Measurements from ENCODE around the gene RPE65. TPM values are rescaled to one million over a fixed set of nuclear protein-coding genes. Genes with fewer than 3 reads are reported as not detected.

RPE65 gene
- polyA plus RNA-seq, 2 donors: 0.01 TPM; not detected in 1

DNA sequence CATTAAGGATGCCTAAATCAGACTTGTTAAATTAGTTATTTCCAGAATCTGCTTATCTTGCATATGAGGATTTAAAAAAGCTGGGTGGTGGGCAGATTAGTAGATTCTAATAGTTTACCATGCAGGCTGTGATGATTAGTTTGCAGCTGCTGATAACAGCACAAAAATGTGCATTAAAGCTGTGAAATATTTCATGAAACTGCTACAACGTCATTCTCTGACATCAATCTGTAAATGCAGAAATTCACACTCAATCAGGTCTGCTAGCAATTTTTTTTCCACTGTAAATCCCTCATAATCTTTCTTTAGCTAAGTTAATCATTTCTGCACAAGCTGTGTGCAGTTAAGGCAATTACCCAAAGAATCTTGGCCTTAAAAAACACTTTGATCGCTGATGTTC lies 9.3 kb upstream of the RPE65 start:
- Histone ChIP-seq H3K4me3 (ENCODE audit: low read depth in 1 of 2, low read length in 2 of 2) (no peak overlapping the region), H3K4me1 (ENCODE audit: control insufficient read depth in 2 of 2, insufficient read depth in 2 of 2, low read length in 1 of 2) (no peaks in the 10 kb centered on the region), H3K9me3 (ENCODE audit: control insufficient read depth in 2 of 2, insufficient read depth in 1 of 2, low read depth in 1 of 2, low read length in 1 of 2) (peaks cover 2 to 3% of the 10 kb centered on the region in 2 donors), H3K36me3 (ENCODE audit: control insufficient read depth in 2 of 2, insufficient read depth in 2 of 2, low read length in 1 of 2) (no peaks in the 10 kb centered on the region), H3K27ac (ENCODE audit: low read depth in 2 of 2, low read length in 1 of 2) (no peak overlapping the region), H3K27me3 (ENCODE audit: control insufficient read depth in 1 of 2, insufficient read depth in 2 of 2, low read length in 2 of 2) (no peaks in the 10 kb centered on the region)
- 58 to 72% methylated on average over 2 of the region's 2 CpGs for WGBS, 2 donors

DNA sequence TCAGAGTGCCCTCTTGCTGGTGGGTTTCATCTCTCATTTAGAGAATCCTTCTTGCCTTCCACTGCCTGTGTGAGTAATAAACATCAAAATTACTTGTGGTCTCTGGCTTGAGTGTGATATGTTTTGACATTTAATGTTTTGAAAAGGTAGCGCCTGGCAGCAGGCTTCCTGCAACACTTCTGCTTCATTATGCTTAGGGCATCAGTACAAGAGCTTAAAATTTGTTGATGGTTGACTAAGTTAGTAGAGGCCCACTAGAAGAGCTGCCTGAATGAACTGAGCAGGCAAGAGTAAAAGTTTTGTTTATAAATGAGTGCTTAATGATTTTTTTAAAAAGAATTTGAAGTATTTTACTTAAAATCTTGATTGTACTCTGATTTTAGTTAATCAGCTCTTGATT lies 6.4 kb upstream of the RPE65 start:
- Histone ChIP-seq H3K36me3 (ENCODE audit: control insufficient read depth in 2 of 2, insufficient read depth in 2 of 2, low read length in 1 of 2) (no peaks in the 10 kb centered on the region), H3K9me3 (ENCODE audit: control insufficient read depth in 2 of 2, insufficient read depth in 1 of 2, low read depth in 1 of 2, low read length in 1 of 2) (peaks cover 0 to 2% of the 10 kb centered on the region in 2 donors), H3K4me3 (ENCODE audit: low read depth in 1 of 2, low read length in 2 of 2) (no peak overlapping the region), H3K27me3 (ENCODE audit: control insufficient read depth in 1 of 2, insufficient read depth in 2 of 2, low read length in 2 of 2) (no peaks in the 10 kb centered on the region), H3K27ac (ENCODE audit: low read depth in 2 of 2, low read length in 1 of 2) (no peak overlapping the region), H3K4me1 (ENCODE audit: control insufficient read depth in 2 of 2, insufficient read depth in 2 of 2, low read length in 1 of 2) (no peaks in the 10 kb centered on the region)
- WGBS, 2 donors: 71 to 79% methylated on average over 1 of the region's 1 CpG

DNA sequence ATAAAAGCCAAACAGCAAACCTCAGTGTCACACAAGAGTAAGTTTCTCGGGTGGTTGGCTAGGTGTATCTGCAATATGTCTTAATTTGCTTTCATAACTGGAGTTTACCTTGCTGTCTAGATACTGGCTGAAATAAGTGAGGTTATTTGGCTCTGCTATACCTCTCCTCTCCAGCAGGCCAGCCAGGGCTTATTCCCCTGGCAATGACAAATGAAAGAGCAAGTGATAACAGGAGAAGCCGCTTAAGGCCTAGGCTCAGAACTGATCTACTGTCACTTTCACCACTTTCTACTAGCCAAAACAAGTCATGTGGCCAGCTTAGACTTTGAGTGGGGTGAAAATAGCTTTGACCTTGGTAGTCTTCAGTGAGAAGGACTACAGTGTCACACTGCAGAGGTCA lies 4.8 kb upstream of the RPE65 start:
- Histone ChIP-seq H3K4me1 (ENCODE audit: control insufficient read depth in 2 of 2, insufficient read depth in 2 of 2, low read length in 1 of 2) (no peaks in the 10 kb centered on the region), H3K4me3 (ENCODE audit: low read depth in 1 of 2, low read length in 2 of 2) (no peak overlapping the region), H3K9me3 (ENCODE audit: control insufficient read depth in 2 of 2, insufficient read depth in 1 of 2, low read depth in 1 of 2, low read length in 1 of 2) (peaks cover 0 to 2% of the 10 kb centered on the region in 2 donors), H3K27me3 (ENCODE audit: control insufficient read depth in 1 of 2, insufficient read depth in 2 of 2, low read length in 2 of 2) (no peaks in the 10 kb centered on the region), H3K36me3 (ENCODE audit: control insufficient read depth in 2 of 2, insufficient read depth in 2 of 2, low read length in 1 of 2) (no peaks in the 10 kb centered on the region), H3K27ac (ENCODE audit: low read depth in 2 of 2, low read length in 1 of 2) (no peak overlapping the region)
- WGBS, 2 donors: 48 to 56% methylated on average over 2 of the region's 2 CpGs

DNA sequence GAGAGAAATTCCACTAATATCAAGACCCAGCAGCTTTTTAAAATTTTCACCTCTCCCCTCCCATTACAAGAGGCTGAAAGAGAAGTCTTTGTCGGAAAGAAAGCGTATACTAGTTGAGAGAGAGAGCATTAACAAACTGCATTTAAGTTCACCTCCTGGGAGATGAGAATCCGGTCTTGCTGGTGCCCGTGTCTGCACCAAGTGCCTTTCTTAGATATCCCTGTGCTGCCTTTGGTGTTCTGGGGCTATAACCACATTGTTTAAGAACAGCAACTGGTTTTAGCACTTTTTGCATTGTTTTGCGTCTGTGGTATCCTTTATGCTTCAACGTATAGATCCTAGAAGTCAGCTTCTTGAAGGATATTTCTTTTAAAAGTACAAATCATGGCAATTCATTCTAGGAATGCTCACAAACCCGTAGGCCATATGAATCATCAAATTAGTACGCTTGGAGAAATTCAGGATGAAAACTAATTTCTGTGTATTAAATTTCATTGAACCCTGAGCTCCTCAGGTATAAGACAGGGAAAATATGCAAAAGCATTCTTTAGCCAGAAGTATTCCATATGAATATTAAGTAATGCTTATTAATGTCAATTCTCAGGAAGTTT lies 3.4 kb upstream of the RPE65 start:
- Histone ChIP-seq H3K4me1 (ENCODE audit: control insufficient read depth in 2 of 2, insufficient read depth in 2 of 2, low read length in 1 of 2) (no peaks in the 10 kb centered on the region), H3K27ac (ENCODE audit: low read depth in 2 of 2, low read length in 1 of 2) (no peak overlapping the region), H3K36me3 (ENCODE audit: control insufficient read depth in 2 of 2, insufficient read depth in 2 of 2, low read length in 1 of 2) (no peaks in the 10 kb centered on the region), H3K27me3 (ENCODE audit: control insufficient read depth in 1 of 2, insufficient read depth in 2 of 2, low read length in 2 of 2) (no peaks in the 10 kb centered on the region), H3K4me3 (ENCODE audit: low read depth in 1 of 2, low read length in 2 of 2) (no peak overlapping the region), H3K9me3 (ENCODE audit: control insufficient read depth in 2 of 2, insufficient read depth in 1 of 2, low read depth in 1 of 2, low read length in 1 of 2) (peaks cover 0 to 2% of the 10 kb centered on the region in 2 donors)
- 63 to 69% methylated on average over 8 of the region's 8 CpGs for WGBS, 2 donors

DNA sequence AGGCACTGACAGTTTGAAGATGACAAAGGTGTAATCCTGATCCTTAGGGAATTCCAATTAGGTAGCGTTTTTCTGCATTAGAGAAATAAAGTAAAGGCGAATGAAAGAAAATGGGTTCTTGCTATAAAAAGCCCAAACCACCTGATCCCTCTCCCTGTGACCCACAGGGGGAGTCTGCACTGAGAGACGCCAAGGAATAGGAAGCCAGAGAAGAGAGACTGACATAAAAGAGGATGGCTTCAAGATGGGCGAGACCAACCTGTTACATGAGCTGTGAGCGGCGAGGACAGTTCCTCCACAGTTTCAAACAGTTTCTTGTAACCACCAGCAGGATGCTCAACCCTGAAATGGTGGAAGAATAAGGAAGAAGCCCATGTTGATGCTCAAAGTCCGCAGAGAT lies 1.4 kb downstream of the RPE65 start:
- Histone ChIP-seq H3K4me1 (ENCODE audit: control insufficient read depth in 2 of 2, insufficient read depth in 2 of 2, low read length in 1 of 2) (no peaks in the 10 kb centered on the region), H3K36me3 (ENCODE audit: control insufficient read depth in 2 of 2, insufficient read depth in 2 of 2, low read length in 1 of 2) (no peaks in the 10 kb centered on the region), H3K4me3 (ENCODE audit: low read depth in 1 of 2, low read length in 2 of 2) (no peak overlapping the region), H3K27me3 (ENCODE audit: control insufficient read depth in 1 of 2, insufficient read depth in 2 of 2, low read length in 2 of 2) (no peaks in the 10 kb centered on the region), H3K27ac (ENCODE audit: low read depth in 2 of 2, low read length in 1 of 2) (no peak overlapping the region), H3K9me3 (ENCODE audit: control insufficient read depth in 2 of 2, insufficient read depth in 1 of 2, low read depth in 1 of 2, low read length in 1 of 2) (no peaks in the 10 kb centered on the region)
- 84 to 87% methylated on average over 7 of the region's 7 CpGs for WGBS, 2 donors

DNA sequence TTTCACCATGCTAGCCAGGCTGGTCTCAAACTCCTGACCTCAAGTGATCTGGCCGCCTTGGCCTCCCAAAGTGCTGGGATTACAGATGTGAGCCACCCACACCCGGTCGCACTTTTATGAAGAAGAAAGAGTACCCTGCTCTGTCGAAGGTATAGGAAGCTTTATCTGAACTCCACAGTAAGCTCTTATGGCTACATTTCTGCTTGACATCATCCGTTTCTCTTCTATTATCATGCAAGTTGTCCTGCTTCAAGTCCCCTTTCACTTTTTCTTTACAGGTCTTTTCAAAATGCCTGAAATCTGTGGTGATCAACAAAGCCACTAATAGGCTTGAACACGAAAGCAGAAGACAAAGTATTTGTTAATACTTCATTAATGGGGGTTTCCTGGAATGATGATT lies 4.0 kb downstream of the RPE65 start:
- H3K4me3 ChIP-seq (ENCODE audit: low read depth in 1 of 2, low read length in 2 of 2): no peak overlapping the region
- H3K27me3 ChIP-seq (ENCODE audit: control insufficient read depth in 1 of 2, insufficient read depth in 2 of 2, low read length in 2 of 2): no peaks in the 10 kb centered on the region
- no peaks in the 10 kb centered on the region for H3K4me1 ChIP-seq (ENCODE audit: control insufficient read depth in 2 of 2, insufficient read depth in 2 of 2, low read length in 1 of 2)
- WGBS, 2 donors: 90 to 92% methylated on average over 6 of the region's 6 CpGs
- H3K27ac ChIP-seq (ENCODE audit: low read depth in 2 of 2, low read length in 1 of 2): no peak overlapping the region
- no peaks in the 10 kb centered on the region for H3K9me3 ChIP-seq (ENCODE audit: control insufficient read depth in 2 of 2, insufficient read depth in 1 of 2, low read depth in 1 of 2, low read length in 1 of 2)
- H3K36me3 ChIP-seq (ENCODE audit: control insufficient read depth in 2 of 2, insufficient read depth in 2 of 2, low read length in 1 of 2): no peaks in the 10 kb centered on the region

DNA sequence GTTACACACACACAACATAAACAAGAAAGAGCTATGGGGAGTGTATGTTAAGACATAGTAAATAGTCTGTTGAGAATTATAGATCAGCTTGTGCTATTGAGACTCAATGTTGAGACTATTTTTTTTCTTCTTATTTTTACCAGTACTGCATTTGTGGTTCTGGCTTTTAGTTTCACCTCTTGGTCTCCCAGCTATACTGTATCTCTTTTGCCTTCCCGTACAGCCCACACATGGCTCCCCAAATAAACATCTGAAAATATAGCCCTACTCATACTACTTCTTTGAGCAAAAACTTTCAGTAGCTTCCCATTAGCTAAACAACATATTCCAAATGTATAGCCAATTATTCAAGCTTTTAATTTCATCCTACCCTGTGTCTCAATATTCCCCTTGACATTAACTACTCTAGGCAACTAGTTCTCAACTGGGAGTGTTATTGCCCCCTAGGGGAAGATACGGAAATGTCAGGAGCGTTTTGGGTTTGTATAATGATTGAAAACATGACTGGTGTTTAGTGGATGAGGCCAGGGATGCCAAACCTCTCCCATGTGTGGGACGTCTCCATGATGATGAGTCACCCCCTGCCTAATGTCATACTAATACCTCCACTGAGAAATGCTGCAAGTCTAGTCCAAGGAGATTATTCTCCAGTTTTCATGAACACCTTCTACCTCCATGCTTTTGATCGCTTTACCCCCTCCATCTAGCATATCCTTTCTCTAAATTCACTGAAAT lies 6.8 kb downstream of the RPE65 start:
- 37 to 38% methylated on average over 5 of the region's 5 CpGs for WGBS, 2 donors
- no peak overlapping the region for H3K4me3 ChIP-seq (ENCODE audit: low read depth in 1 of 2, low read length in 2 of 2)
- no peaks in the 10 kb centered on the region for H3K9me3 ChIP-seq (ENCODE audit: control insufficient read depth in 2 of 2, insufficient read depth in 1 of 2, low read depth in 1 of 2, low read length in 1 of 2)
- no peaks in the 10 kb centered on the region for H3K27me3 ChIP-seq (ENCODE audit: control insufficient read depth in 1 of 2, insufficient read depth in 2 of 2, low read length in 2 of 2)
- H3K36me3 ChIP-seq (ENCODE audit: control insufficient read depth in 2 of 2, insufficient read depth in 2 of 2, low read length in 1 of 2): no peaks in the 10 kb centered on the region
- no peak overlapping the region for H3K27ac ChIP-seq (ENCODE audit: low read depth in 2 of 2, low read length in 1 of 2)
- H3K4me1 ChIP-seq (ENCODE audit: control insufficient read depth in 2 of 2, insufficient read depth in 2 of 2, low read length in 1 of 2): no peaks in the 10 kb centered on the region

DNA sequence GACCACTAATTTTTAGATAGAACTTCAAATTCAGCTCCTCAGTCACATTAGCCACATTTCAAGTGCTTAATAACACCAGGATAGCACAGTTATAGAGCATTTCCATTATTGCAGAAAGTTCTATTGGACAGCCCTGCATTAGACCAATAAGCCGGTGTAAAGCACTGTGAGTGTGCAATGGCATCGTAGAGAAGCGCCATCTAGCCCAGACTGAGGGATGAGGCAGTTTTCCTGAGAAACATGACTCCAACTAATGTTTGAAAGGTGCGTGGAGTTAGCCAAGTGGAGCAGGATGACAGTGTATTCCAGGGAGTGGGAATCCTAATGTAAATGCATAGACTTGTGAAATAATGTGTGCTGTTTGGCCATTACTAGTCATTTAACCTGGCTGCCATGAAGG lies 7.7 kb downstream of the RPE65 start:
- H3K4me3 ChIP-seq (ENCODE audit: low read depth in 1 of 2, low read length in 2 of 2): no peak overlapping the region
- no peaks in the 10 kb centered on the region for H3K36me3 ChIP-seq (ENCODE audit: control insufficient read depth in 2 of 2, insufficient read depth in 2 of 2, low read length in 1 of 2)
- H3K9me3 ChIP-seq (ENCODE audit: control insufficient read depth in 2 of 2, insufficient read depth in 1 of 2, low read depth in 1 of 2, low read length in 1 of 2): no peaks in the 10 kb centered on the region
- H3K4me1 ChIP-seq (ENCODE audit: control insufficient read depth in 2 of 2, insufficient read depth in 2 of 2, low read length in 1 of 2): no peaks in the 10 kb centered on the region
- H3K27me3 ChIP-seq (ENCODE audit: control insufficient read depth in 1 of 2, insufficient read depth in 2 of 2, low read length in 2 of 2): no peaks in the 10 kb centered on the region
- 87 to 90% methylated on average over 4 of the region's 4 CpGs for WGBS, 2 donors
- H3K27ac ChIP-seq (ENCODE audit: low read depth in 2 of 2, low read length in 1 of 2): no peak overlapping the region

DNA sequence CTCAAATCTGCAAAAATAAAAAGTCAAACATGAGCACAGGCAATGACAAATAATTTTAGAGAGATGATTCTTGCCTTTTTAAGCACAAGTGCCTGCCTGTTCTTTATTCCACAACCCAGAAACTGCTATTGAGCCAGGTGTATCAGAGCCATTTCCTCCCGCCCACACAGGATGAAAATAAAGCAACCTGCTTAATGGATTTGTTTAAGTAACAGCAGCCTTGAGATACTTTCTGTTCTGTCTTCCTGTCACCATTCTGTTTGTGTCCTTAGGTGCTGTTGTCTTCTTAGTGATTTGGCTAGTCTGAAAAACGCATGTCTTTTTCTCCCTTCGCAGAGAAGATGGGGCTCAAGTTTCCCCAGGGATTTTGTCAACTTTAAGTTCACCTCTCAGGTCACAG lies 11.4 kb downstream of the RPE65 start:
- Histone ChIP-seq H3K36me3 (ENCODE audit: control insufficient read depth in 2 of 2, insufficient read depth in 2 of 2, low read length in 1 of 2) (no peaks in the 10 kb centered on the region), H3K27me3 (ENCODE audit: control insufficient read depth in 1 of 2, insufficient read depth in 2 of 2, low read length in 2 of 2) (no peaks in the 10 kb centered on the region), H3K9me3 (ENCODE audit: control insufficient read depth in 2 of 2, insufficient read depth in 1 of 2, low read depth in 1 of 2, low read length in 1 of 2) (no peaks in the 10 kb centered on the region), H3K4me3 (ENCODE audit: low read depth in 1 of 2, low read length in 2 of 2) (peak overlapping the region in 1 of 2 donors; percentile 28), H3K4me1 (ENCODE audit: control insufficient read depth in 2 of 2, insufficient read depth in 2 of 2, low read length in 1 of 2) (no peaks in the 10 kb centered on the region), H3K27ac (ENCODE audit: low read depth in 2 of 2, low read length in 1 of 2) (no peak overlapping the region)
- 42% methylated on average over 3 of the region's 3 CpGs for WGBS, 2 donors

DNA sequence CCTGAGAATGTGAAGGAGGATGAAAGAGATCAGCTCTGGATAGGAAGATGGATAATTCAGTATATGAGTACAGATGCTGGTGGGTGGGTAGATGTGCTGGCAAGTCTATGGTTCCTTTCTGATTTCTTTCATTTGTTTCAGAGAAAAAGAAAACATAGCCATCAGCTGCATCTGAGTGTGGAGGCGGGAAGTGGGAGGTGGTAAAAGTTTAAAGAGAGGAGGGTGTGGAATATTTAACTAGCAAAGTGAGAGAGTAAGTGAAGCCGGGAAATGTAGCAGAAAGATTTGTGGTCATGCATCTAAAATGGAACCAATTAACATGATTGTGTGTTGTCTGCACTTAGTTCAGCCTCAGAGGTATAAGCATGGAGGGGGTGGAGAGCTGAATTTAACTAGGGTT lies 16.4 kb downstream of the RPE65 start:
- H3K36me3 ChIP-seq (ENCODE audit: control insufficient read depth in 2 of 2, insufficient read depth in 2 of 2, low read length in 1 of 2): no peaks in the 10 kb centered on the region
- H3K27me3 ChIP-seq (ENCODE audit: control insufficient read depth in 1 of 2, insufficient read depth in 2 of 2, low read length in 2 of 2): no peaks in the 10 kb centered on the region
- no peaks in the 10 kb centered on the region for H3K4me1 ChIP-seq (ENCODE audit: control insufficient read depth in 2 of 2, insufficient read depth in 2 of 2, low read length in 1 of 2)
- H3K4me3 ChIP-seq (ENCODE audit: low read depth in 1 of 2, low read length in 2 of 2): no peak overlapping the region
- H3K27ac ChIP-seq (ENCODE audit: low read depth in 2 of 2, low read length in 1 of 2): no peak overlapping the region
- no peaks in the 10 kb centered on the region for H3K9me3 ChIP-seq (ENCODE audit: control insufficient read depth in 2 of 2, insufficient read depth in 1 of 2, low read depth in 1 of 2, low read length in 1 of 2)
- 66 to 84% methylated on average over 2 of the region's 2 CpGs for WGBS, 2 donors

Data from esophagus (tissue), 2 donors.